Smooth muscle cell (in vitro differentiated cells): ENCODE results near the gene IL11RA. TPM values are rescaled to one million over a fixed set of nuclear protein-coding genes. Genes with fewer than 3 reads are reported as not detected.

ENCODE experiments used
- DNase-seq: peaks from one replicate; lab custom pipeline; 2025; ENCODE audit not compliant: unreplicated experiment; lab: John Stamatoyannopoulos, UW
- H2AFZ ChIP-seq: fragments of 200-600 bp; sonication (generic); 2 replicates; pipeline ENCODE4 v1.6.0; 2016; ENCODE audit warnings: antibody characterized with exemption, low read depth, mild to moderate bottlenecking
- H3F3A ChIP-seq: fragments of 200-600 bp; sonication (generic); 2 replicates; pipeline ENCODE4 v1.6.0; 2017; ENCODE audit warnings: antibody characterized with exemption, low read depth
- H3K27ac ChIP-seq: fragments of 200-600 bp; sonication (generic); 2 replicates; pipeline ENCODE4 v1.5.1; 2016; ENCODE audit warnings: low read depth, mild to moderate bottlenecking
- H3K27me3 ChIP-seq: fragments of 200-600 bp; sonication (generic); 2 replicates; pipeline ENCODE4 v1.6.1; 2016; ENCODE audit warnings: low read depth, mild to moderate bottlenecking
- H3K36me3 ChIP-seq: fragments of 200-600 bp; sonication (generic); 2 replicates; pipeline ENCODE4 v1.5.1; 2016; ENCODE audit warnings: low read depth
- H3K4me1 ChIP-seq: fragments of 200-600 bp; sonication (generic); 2 replicates; pipeline ENCODE4 v1.5.1; 2016; ENCODE audit warnings: low read depth
- H3K4me2 ChIP-seq: fragments of 200-600 bp; sonication (generic); 2 replicates; pipeline ENCODE4 v1.6.0; 2016; ENCODE audit warnings: mild to moderate bottlenecking
- H3K4me3 ChIP-seq: fragments of 200-600 bp; sonication (generic); 2 replicates; pipeline ENCODE4 v1.5.1; 2016; ENCODE audit warnings: mild to moderate bottlenecking
- H3K79me2 ChIP-seq: fragments of 200-600 bp; sonication (generic); 2 replicates; pipeline ENCODE4 v1.6.0; 2016; ENCODE audit warnings: low read depth, mild to moderate bottlenecking
- H3K9ac ChIP-seq: fragments of 200-600 bp; sonication (generic); 2 replicates; pipeline ENCODE4 v1.6.0; 2016; ENCODE audit warnings: low read depth
- H3K9me3 ChIP-seq: fragments of 200-600 bp; sonication (generic); replicated peaks from 2 replicates; pipeline ENCODE4 v1.5.1; 2016; ENCODE audit warnings: low read depth
- H4K20me1 ChIP-seq: fragments of 200-600 bp; sonication (generic); 2 replicates; pipeline ENCODE4 v1.6.0; 2016; ENCODE audit warnings: low read depth
- CTCF ChIP-seq: fragments of 200-600 bp; sonication (generic); IDR thresholded peaks from 2 replicates; pipeline ENCODE4 v1.5.1; 2017; ENCODE audit warnings: borderline replicate concordance, mild to moderate bottlenecking, antibody characterized with exemption; ENCODE audit not compliant: insufficient read depth, poor library complexity, severe bottlenecking
- WGBS: methylation state at CpG from one replicate; pipeline ENCODE4 v1.1.7; 2016; ENCODE audit warnings: low lambda C conversion rate; 5-methylcytosine and 5-hydroxymethylcytosine counted together
- polyA plus RNA-seq: library from polyadenylated mRNA; unstranded; fragments of >200 nt; fragmentation: Nextera tagmentation; extraction: Ambion mirVana; gene quantifications from 2 replicates; pipeline ENCODE4 v1.2.1, GENCODE V29; 2016
- total RNA-seq: library from RNA; depleted of rRNA; stranded (reverse); fragments of >200 nt; gene quantifications from 2 replicates; pipeline ENCODE4 v1.2.3, GENCODE V29; 2014

IL11RA gene
- total and polyA plus RNA-seq, 2 experiments from 2014 or later = 44.5 to 99.8 TPM

- H3K27me3 ChIP-seq = no peaks in the 10 kb centered on the region
- peaks cover 3% of the 10 kb centered on the region for H3K36me3 ChIP-seq
- peak within 1 kb of the TSS; percentile 82 for H3K4me3 ChIP-seq
- H2AFZ ChIP-seq = peak within 1 kb of the TSS; percentile 89
- H3K9ac ChIP-seq = peak within 1 kb of the TSS; percentile 87
- no peaks in the 10 kb centered on the region for H4K20me1 ChIP-seq
- H3K9me3 ChIP-seq = no peaks in the 10 kb centered on the region
- 2% methylated on average over 67 of the region's 77 CpGs for WGBS
- peak within 1 kb of the TSS; percentile 55 for H3K27ac ChIP-seq
- H3K4me1 ChIP-seq = peaks cover 10% of the 10 kb centered on the region
- peak within 1 kb of the TSS; percentile 97 for H3K4me2 ChIP-seq
- TF ChIP-seq CTCF = no peak
- H3F3A ChIP-seq = peaks cover 7% of the 10 kb centered on the region
- H3K79me2 ChIP-seq = peaks cover 3% of the 10 kb centered on the region
- peak; percentile 63 for DNase-seq
Observed at GRCh38 chr9:34611811-34612787, 39.9 kb upstream of the IL11RA start, which contains the start of gene RPP25L. TSS of gene RPP25L (minus strand) at chr9:34612097. CDS start at chr9:34611296, 801 bp downstream.

GRCh38 chr9:34612788-34613390 lies 39.1 kb upstream of the IL11RA start:
- Histone ChIP-seq H4K20me1 (no peaks in the 10 kb centered on the region), H3K79me2 (peaks cover 3% of the 10 kb centered on the region), H3F3A (peaks cover 7% of the 10 kb centered on the region), H2AFZ (peak overlapping the region; percentile 89), H3K4me2 (peak overlapping the region; percentile 97), H3K9me3 (no peaks in the 10 kb centered on the region), H3K27me3 (no peaks in the 10 kb centered on the region), H3K4me1 (peaks cover 10% of the 10 kb centered on the region), H3K27ac (peak overlapping the region; percentile 55), H3K9ac (peak overlapping the region; percentile 87), H3K36me3 (peaks cover 3% of the 10 kb centered on the region), H3K4me3 (peak overlapping the region; percentile 82)
- peak; percentile 80 for TF ChIP-seq CTCF
- WGBS = 4% methylated on average over 15 of the region's 15 CpGs
- DNase-seq = peak; percentile 39

- Histone ChIP-seq H4K20me1 (no peaks in the 10 kb centered on the region), H2AFZ (no peak overlapping the region), H3K27ac (no peak overlapping the region), H3K79me2 (peaks cover 3% of the 10 kb centered on the region), H3K4me1 (peaks cover 10% of the 10 kb centered on the region), H3K4me2 (no peak overlapping the region), H3K36me3 (peaks cover 3% of the 10 kb centered on the region), H3K27me3 (no peaks in the 10 kb centered on the region), H3K9me3 (no peaks in the 10 kb centered on the region), H3F3A (peaks cover 7% of the 10 kb centered on the region), H3K9ac (no peak overlapping the region), H3K4me3 (no peak overlapping the region)
- no peak for DNase-seq
- no peak for TF ChIP-seq CTCF
- WGBS = 86% methylated on average over 2 of the region's 2 CpGs
Observed at GRCh38 chr9:34615132-34615531, 36.9 kb upstream of the IL11RA start.
